GM10847 (cell line): ENCODE data around the gene NCAM2.

Experiments
- POLR2A ChIP-seq: IDR thresholded peaks from 2 replicates; pipeline ENCODE4 v1.6.1; 2011; ENCODE audit not compliant: insufficient read length; ENCODE audit errors: extremely low read depth

NCAM2 gene

GRCh38 chr21:21345296-21345695 is 347.1 kb downstream of the NCAM2 start:
- TF ChIP-seq POLR2A = no peak

- TF ChIP-seq POLR2A = no peak
Observed at GRCh38 chr21:21345872-21346271, 347.7 kb downstream of the NCAM2 start.

GRCh38 chr21:21366277-21366676 is 368.1 kb downstream of the NCAM2 start:
- no peak for TF ChIP-seq POLR2A

- TF ChIP-seq POLR2A = no peak
Observed at GRCh38 chr21:21367583-21367982, 369.4 kb downstream of the NCAM2 start.

GRCh38 chr21:21373969-21374368 is 375.8 kb downstream of the NCAM2 start:
- TF ChIP-seq POLR2A = no peak

GRCh38 chr21:21383126-21383525 is 384.9 kb downstream of the NCAM2 start:
- no peak for TF ChIP-seq POLR2A

- TF ChIP-seq POLR2A = no peak
Observed at GRCh38 chr21:21384977-21385376, 386.8 kb downstream of the NCAM2 start.

GRCh38 chr21:21385404-21385803 is 387.2 kb downstream of the NCAM2 start:
- TF ChIP-seq POLR2A = no peak

GRCh38 chr21:21387916-21388315 is 389.7 kb downstream of the NCAM2 start:
- no peak for TF ChIP-seq POLR2A

GRCh38 chr21:21394064-21394463 is 395.9 kb downstream of the NCAM2 start:
- TF ChIP-seq POLR2A = no peak

- TF ChIP-seq POLR2A = no peak
Observed at GRCh38 chr21:21396424-21396823, 398.2 kb downstream of the NCAM2 start.

GRCh38 chr21:21397464-21397863 is 399.3 kb downstream of the NCAM2 start:
- no peak for TF ChIP-seq POLR2A

- TF ChIP-seq POLR2A = no peak
Observed at GRCh38 chr21:21401444-21401843, 403.2 kb downstream of the NCAM2 start.

GRCh38 chr21:21406921-21407320 is 408.7 kb downstream of the NCAM2 start:
- TF ChIP-seq POLR2A = no peak

GRCh38 chr21:21412096-21412495 is 413.9 kb downstream of the NCAM2 start:
- TF ChIP-seq POLR2A = no peak

GRCh38 chr21:21415741-21416140 is 417.5 kb downstream of the NCAM2 start:
- TF ChIP-seq POLR2A = no peak

GRCh38 chr21:21434944-21435343 is 436.7 kb downstream of the NCAM2 start:
- TF ChIP-seq POLR2A = no peak

GRCh38 chr21:21436012-21436534 is 437.9 kb downstream of the NCAM2 start:
- TF ChIP-seq POLR2A = no peak

- TF ChIP-seq POLR2A = no peak
Observed at GRCh38 chr21:21439761-21440160, 441.6 kb downstream of the NCAM2 start.

- no peak for TF ChIP-seq POLR2A
Observed at GRCh38 chr21:21457077-21457476, 458.9 kb downstream of the NCAM2 start.
